ENCODE results near the gene CYSTM1. TPM values are rescaled to one million over a fixed set of nuclear protein-coding genes. Genes with fewer than 3 reads are reported as not detected.

CYSTM1 gene
- polyA plus RNA-seq, 2 of the 4 experiments (the other 2 are of a cell fraction), result 76.8 to 103 TPM

GRCh38 chr5:140261403-140262171, 86.6 kb downstream of the CYSTM1 start:
- Histone ChIP-seq H3K9me3 (peaks cover 3% of the 10 kb centered on the region; the same call in 1 of the 3 replicates), H3K4me2 (peak overlapping the region; percentile 91), H3K27ac (peak overlapping the region; percentile 39 to 54; a peak in 2 of 6 replicates), H3K4me1 (peaks cover 17% of the 10 kb centered on the region), H3K4me3 (peak overlapping the region; percentile 26)
- peak; percentile 51 for FAIRE-seq
- ATAC-seq, result peak; percentile 98
- ChIA-PET POLR2A (interaction anchor here (0.7 to 2.2 kb wide), 5 partner anchors 9 to 386 kb away, joined by 3 to 21 read pairs (median 4); partner anchors contain the start of genes HBEGF, IK, NDUFA2 and PFDN1), CTCF (interaction anchor here (1.0 to 42.9 kb wide), 10 partner anchors 10 to 91 kb away, joined by 3 to 1613 read pairs (median 4); partner anchors contain the start of genes HBEGF, PFDN1 and SLC4A9)
- 9% methylated on average over 8 of the region's 8 CpGs for WGBS (ENCODE audit: missing lambda C conversion rate)
- TF ChIP-seq POLR2A (IDR thresholded peaks at IDR 0.05; ENCODE audit: low read length) (no peak), POLR2AphosphoS2 (conservative IDR thresholded peaks at IDR 0.05; ENCODE audit: low read length) (no peak), HES2 (IDR thresholded peaks at IDR 0.05) (no peak), ZFP36 (IDR thresholded peaks at IDR 0.05; ENCODE audit: borderline replicate concordance, partially characterized antibody) (peak; percentile 34), RAD21 (conservative IDR thresholded peaks at IDR 0.05 in 1 of 2, IDR thresholded peaks at IDR 0.05 in 1 of 2) (0 out of 5 replicates have a peak, but pooled peaks have one; percentile 2 to 20), FOSL2 (IDR thresholded peaks at IDR 0.05) (peak; percentile 58), FOSL2 (CRISPR knock-in tag; IDR thresholded peaks at IDR 0.05) (peak; percentile 87), MAFK (IDR thresholded peaks at IDR 0.05; ENCODE audit: partially characterized antibody) (peak; percentile 67), ELK1 (IDR thresholded peaks at IDR 0.05; ENCODE audit: low read depth, low read length) (peak; percentile 98), SMC3 (IDR thresholded peaks at IDR 0.05) (peak; percentile 32; the same call in 2 of the 3 replicates)
- DNase-seq (ENCODE audit: low read depth in 1 of 2, low spot score in 1 of 2), result peak; percentile 83 to 93

- ChIA-PET POLR2A (interaction anchor here (2.2 kb wide), 1 partner anchor 84 kb away, joined by 21 read pairs; the partner anchor contains the start of gene HBEGF), CTCF (interaction anchor here (1.0 to 42.9 kb wide), 7 partner anchors 9 to 90 kb away, joined by 3 to 1613 read pairs (median 6); partner anchors contain the start of genes HBEGF, PFDN1 and SLC4A9)
- 79% methylated on average over 3 of the region's 3 CpGs for WGBS (ENCODE audit: missing lambda C conversion rate)
- DNase-seq (ENCODE audit: low read depth in 1 of 2, low spot score in 1 of 2) (no peak), FAIRE-seq (no peak), ATAC-seq (no peak)
- peaks cover 3% of the 10 kb centered on the region; the same call in 1 of the 3 replicates for H3K9me3 ChIP-seq
- no peak overlapping the region for H3K4me3 ChIP-seq
- peak overlapping the region; percentile 91 for H3K4me2 ChIP-seq
- no peak for TF ChIP-seq KDM1A (IDR thresholded peaks at IDR 0.05; ENCODE audit: low read depth)
- no peak for TF ChIP-seq ZC3H11A (IDR thresholded peaks at IDR 0.05)
- TF ChIP-seq EP300 (IDR thresholded peaks at IDR 0.05), result no peak
- TF ChIP-seq MYC (IDR thresholded peaks at IDR 0.05; ENCODE audit: borderline replicate concordance, low read length), result no peak
- TF ChIP-seq RARB (CRISPR knock-in tag; IDR thresholded peaks at IDR 0.05), result no peak
- TF ChIP-seq HOXB13 (CRISPR knock-in tag; IDR thresholded peaks at IDR 0.05; ENCODE audit: low read depth), result no peak
- TF ChIP-seq HDAC2 (IDR thresholded peaks at IDR 0.05), result no peak
- TF ChIP-seq RCOR1 (IDR thresholded peaks at IDR 0.05; ENCODE audit: low read depth, low read length), result no peak
- TF ChIP-seq SREBF2 (IDR thresholded peaks at IDR 0.05), result no peak
- no peak for TF ChIP-seq JUN (IDR thresholded peaks at IDR 0.05)
- no peak for TF ChIP-seq ESRRA (IDR thresholded peaks at IDR 0.05; ENCODE audit: borderline replicate concordance, low read length)
- H3K27ac ChIP-seq, result peak overlapping the region in 1 of 2 experiments; percentile 54; a peak in 2 of 6 replicates
- H3K4me1 ChIP-seq, result peaks cover 17% of the 10 kb centered on the region
Measured at GRCh38 chr5:140262221-140262620, 87.2 kb downstream of the CYSTM1 start.

GRCh38 chr5:140262839-140263238, 87.9 kb downstream of the CYSTM1 start:
- peaks cover 3% of the 10 kb centered on the region; the same call in 1 of the 3 replicates for H3K9me3 ChIP-seq
- FAIRE-seq (no peak), ATAC-seq (no peak), DNase-seq (ENCODE audit: low read depth in 1 of 2, low spot score in 1 of 2) (no peak)
- POLR2A ChIA-PET, result interaction anchor here (2.2 kb wide), 1 partner anchor 84 kb away, joined by 21 read pairs; the partner anchor contains the start of gene HBEGF
- H3K4me2 ChIP-seq, result no peak overlapping the region
- 94% methylated on average over 3 of the region's 3 CpGs for WGBS (ENCODE audit: missing lambda C conversion rate)
- H3K4me3 ChIP-seq, result no peak overlapping the region
- TF ChIP-seq CBX2 (IDR thresholded peaks at IDR 0.05; ENCODE audit: borderline replicate concordance, low read depth) (no peak), NR3C1 (IDR thresholded peaks at IDR 0.05) (no peak), HOXB5 (CRISPR knock-in tag; IDR thresholded peaks at IDR 0.05) (no peak), FOSB (CRISPR knock-in tag; IDR thresholded peaks at IDR 0.05) (no peak), KDM5A (IDR thresholded peaks at IDR 0.05) (no peak), HDAC2 (IDR thresholded peaks at IDR 0.05) (no peak), TP53 (CRISPR knock-in tag; IDR thresholded peaks at IDR 0.05) (no peak), HEYL (CRISPR knock-in tag; IDR thresholded peaks at IDR 0.05) (no peak)
- H3K4me1 ChIP-seq, result peaks cover 17% of the 10 kb centered on the region
- CTCF ChIA-PET, result interaction anchor here (0.6 to 42.9 kb wide), 2 partner anchors 18 to 89 kb away, joined by 3 to 1613 read pairs; partner anchors contain the start of genes HBEGF and SLC4A9
- H3K27ac ChIP-seq, result no peak overlapping the region

Data from A549 (cell line).